Neural cell (in vitro differentiated cells): ENCODE data around the gene PSMA4.

Experiments used
- EP300 ChIP-seq: fragments of 450-650 bp; conservative IDR thresholded peaks from 2 replicates; pipeline ENCODE4 v1.6.1; 2014; ENCODE audit warnings: antibody characterized with exemption, mild to moderate bottlenecking, moderate library complexity; ENCODE audit not compliant: poor library complexity, severe bottlenecking
- POLR2AphosphoS5 ChIP-seq: IDR thresholded peaks from 2 replicates; pipeline ENCODE4 v1.6.1; 2012
- TAF1 ChIP-seq: IDR thresholded peaks from 2 replicates; pipeline ENCODE4 v1.6.1; 2012; ENCODE audit warnings: low read depth
- TF ChIP-seq, protein P1 (sequence below): fragments of 450-650 bp; IDR thresholded peaks from 2 replicates; pipeline ENCODE4 v1.5.1; 2014; ENCODE audit warnings: antibody characterized with exemption, mild to moderate bottlenecking, moderate library complexity; ENCODE audit not compliant: poor library complexity, severe bottlenecking

DNA sequence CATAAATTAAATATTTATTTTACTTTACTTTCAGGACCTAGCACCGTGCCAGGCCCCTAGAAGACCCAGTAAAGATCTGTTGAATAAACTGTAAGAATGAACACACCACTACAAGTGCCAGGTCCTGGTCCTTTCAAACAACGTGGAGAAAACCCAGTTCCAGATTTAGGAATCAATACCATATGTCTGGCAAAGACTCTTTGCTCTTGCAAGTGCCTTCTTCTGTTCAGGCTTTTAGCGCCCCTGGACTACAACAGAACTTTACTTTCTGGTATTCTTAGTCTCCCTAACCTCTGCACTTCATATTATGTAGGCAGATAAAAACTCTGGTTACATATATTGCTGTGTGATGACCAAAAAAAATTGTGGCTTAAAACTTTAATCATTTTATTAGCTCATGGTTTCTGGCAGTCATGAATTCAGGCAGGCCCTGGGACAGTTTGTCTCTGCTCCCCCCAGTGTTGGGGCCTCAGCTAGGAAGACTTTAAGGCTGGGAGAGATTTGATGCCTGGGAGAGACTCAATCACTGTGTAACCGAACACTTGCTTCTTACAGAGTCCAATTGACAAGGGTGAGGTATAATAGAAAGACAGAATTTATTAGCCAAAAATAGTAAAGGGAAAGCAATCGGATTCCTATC lies 2.9 kb upstream of the PSMA4 start:
- no peak for TF ChIP-seq TAF1
- TF ChIP-seq, protein P1, sequence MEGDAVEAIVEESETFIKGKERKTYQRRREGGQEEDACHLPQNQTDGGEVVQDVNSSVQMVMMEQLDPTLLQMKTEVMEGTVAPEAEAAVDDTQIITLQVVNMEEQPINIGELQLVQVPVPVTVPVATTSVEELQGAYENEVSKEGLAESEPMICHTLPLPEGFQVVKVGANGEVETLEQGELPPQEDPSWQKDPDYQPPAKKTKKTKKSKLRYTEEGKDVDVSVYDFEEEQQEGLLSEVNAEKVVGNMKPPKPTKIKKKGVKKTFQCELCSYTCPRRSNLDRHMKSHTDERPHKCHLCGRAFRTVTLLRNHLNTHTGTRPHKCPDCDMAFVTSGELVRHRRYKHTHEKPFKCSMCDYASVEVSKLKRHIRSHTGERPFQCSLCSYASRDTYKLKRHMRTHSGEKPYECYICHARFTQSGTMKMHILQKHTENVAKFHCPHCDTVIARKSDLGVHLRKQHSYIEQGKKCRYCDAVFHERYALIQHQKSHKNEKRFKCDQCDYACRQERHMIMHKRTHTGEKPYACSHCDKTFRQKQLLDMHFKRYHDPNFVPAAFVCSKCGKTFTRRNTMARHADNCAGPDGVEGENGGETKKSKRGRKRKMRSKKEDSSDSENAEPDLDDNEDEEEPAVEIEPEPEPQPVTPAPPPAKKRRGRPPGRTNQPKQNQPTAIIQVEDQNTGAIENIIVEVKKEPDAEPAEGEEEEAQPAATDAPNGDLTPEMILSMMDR: no peak
- no peak for TF ChIP-seq POLR2AphosphoS5
- TF ChIP-seq EP300: no peak
